Breast epithelium (tissue), 3 donors: Measurements from ENCODE around the gene ZNF202.

ENCODE experiments used
- POLR2A ChIP-seq: fragments of 450-650 bp; IDR thresholded peaks from one replicate; pipeline ENCODE4 v1.6.1; 2016; ENCODE audit warnings: antibody characterized with exemption, mild to moderate bottlenecking, moderate library complexity
- TF ChIP-seq, protein P1 (sequence below), 3 donors: fragments of 450-650 bp; IDR thresholded peaks; one replicate each; pipeline ENCODE4 v1.5.1; 2016 to 2017; ENCODE audit warnings: antibody characterized with exemption in 3 of 3, mild to moderate bottlenecking in 3 of 3, moderate library complexity in 3 of 3

DNA sequence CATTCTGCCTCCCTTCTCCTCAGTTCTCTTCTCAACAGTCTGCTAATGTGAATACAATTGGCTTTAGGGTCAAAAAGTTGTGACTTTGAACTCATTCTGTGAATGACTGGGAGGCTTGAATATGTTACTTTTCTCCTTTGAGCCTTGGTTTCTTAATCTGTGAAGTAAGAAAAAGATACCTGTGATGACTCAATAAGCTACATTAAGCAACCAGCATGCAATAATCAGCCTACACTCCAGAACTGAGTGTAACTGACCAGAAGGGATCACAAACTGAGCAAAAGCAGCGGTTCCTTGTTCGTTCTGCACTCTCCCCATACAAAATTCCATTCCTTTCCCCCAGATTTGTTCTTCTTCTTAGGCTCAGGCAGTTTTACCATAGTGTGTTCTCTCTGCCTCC is 23.4 kb downstream of the ZNF202 start:
- TF ChIP-seq POLR2A, result no peak
- TF ChIP-seq, protein P1, sequence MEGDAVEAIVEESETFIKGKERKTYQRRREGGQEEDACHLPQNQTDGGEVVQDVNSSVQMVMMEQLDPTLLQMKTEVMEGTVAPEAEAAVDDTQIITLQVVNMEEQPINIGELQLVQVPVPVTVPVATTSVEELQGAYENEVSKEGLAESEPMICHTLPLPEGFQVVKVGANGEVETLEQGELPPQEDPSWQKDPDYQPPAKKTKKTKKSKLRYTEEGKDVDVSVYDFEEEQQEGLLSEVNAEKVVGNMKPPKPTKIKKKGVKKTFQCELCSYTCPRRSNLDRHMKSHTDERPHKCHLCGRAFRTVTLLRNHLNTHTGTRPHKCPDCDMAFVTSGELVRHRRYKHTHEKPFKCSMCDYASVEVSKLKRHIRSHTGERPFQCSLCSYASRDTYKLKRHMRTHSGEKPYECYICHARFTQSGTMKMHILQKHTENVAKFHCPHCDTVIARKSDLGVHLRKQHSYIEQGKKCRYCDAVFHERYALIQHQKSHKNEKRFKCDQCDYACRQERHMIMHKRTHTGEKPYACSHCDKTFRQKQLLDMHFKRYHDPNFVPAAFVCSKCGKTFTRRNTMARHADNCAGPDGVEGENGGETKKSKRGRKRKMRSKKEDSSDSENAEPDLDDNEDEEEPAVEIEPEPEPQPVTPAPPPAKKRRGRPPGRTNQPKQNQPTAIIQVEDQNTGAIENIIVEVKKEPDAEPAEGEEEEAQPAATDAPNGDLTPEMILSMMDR (IDR thresholded peaks at IDR 0.05), result no peak
